ENCODE results near the gene EXOC6B.

EXOC6B gene

DNA sequence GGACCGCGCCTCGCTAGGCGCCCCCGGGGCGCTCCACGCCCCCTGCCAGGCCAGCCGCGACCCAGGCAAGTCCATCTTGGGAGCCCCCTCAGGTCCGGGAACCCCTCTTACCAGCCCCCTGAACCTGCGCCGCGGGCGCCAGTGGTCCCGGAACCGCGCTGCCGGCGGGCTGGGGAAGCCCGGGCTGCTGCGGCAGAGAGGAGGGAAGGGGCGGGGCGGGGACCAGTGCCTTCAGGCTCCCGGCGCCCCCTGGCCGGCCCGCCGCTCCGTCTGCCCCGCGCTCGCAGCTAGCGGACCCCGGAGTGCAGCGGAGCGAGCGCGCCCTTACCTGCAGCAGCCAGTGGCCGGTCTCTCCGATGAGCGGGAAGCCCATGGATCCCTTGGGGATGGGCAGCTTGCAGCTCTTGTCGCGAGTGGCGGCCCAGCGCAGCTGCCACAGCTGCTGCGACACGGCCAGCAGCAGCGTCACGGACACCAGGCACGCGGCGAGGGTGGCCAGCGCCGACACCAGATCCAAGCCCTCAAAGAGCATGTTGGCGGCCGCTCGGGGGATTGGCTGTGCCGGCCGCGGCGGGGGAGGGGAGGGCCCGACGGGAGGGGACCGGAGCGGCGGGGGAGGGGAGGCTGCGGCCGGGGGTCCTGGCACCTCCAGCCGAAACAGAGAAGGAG lies 678.4 kb downstream of the EXOC6B start, which contains the start of gene CYP26B1 (continued):
- TF ChIP-seq WT1 (tag by site-specific recombination; IDR thresholded peaks at IDR 0.05) (no peak), ZNF423 (tag by site-specific recombination; IDR thresholded peaks at IDR 0.05) (no peak), KLF16 (tag by site-specific recombination; IDR thresholded peaks at IDR 0.05) (peak; percentile 33; the same call in 1 of the 2 replicates), ZNF426 (tag by site-specific recombination; IDR thresholded peaks at IDR 0.05) (no peak), ZNF24 (tag by site-specific recombination; IDR thresholded peaks at IDR 0.05) (no peak), ZBTB7A (tag by site-specific recombination; IDR thresholded peaks at IDR 0.05; ENCODE audit: low read depth) (no peak), ZNF16 (tag by site-specific recombination; IDR thresholded peaks at IDR 0.05; ENCODE audit: low read depth) (no peak), OSR2 (tag by site-specific recombination; IDR thresholded peaks at IDR 0.05) (no peak), ZBTB8A (tag by site-specific recombination; IDR thresholded peaks at IDR 0.05) (peak; percentile 33), ZNF311 (tag by site-specific recombination; IDR thresholded peaks at IDR 0.05; ENCODE audit: borderline replicate concordance) (no peak), ZNF76 (tag by site-specific recombination; IDR thresholded peaks at IDR 0.05; ENCODE audit: borderline replicate concordance, low read depth) (0 out of 2 replicates have a peak, but pooled peaks have one; percentile 11), ZNF473 (tag by site-specific recombination; IDR thresholded peaks at IDR 0.05) (no peak), ZNF514 (tag by site-specific recombination; IDR thresholded peaks at IDR 0.05) (no peak), ZNF654 (tag by site-specific recombination; IDR thresholded peaks at IDR 0.05; ENCODE audit: low read depth) (no peak), ZNF335 (tag by site-specific recombination; conservative IDR thresholded peaks at IDR 0.05) (peak; percentile 77; the same call in 1 of the 2 replicates), ZNF404 (tag by site-specific recombination; IDR thresholded peaks at IDR 0.05) (no peak), TRIM28 (IDR thresholded peaks at IDR 0.05; ENCODE audit: borderline replicate concordance, low read length) (no peak)
- TF ChIP-seq, protein P1, sequence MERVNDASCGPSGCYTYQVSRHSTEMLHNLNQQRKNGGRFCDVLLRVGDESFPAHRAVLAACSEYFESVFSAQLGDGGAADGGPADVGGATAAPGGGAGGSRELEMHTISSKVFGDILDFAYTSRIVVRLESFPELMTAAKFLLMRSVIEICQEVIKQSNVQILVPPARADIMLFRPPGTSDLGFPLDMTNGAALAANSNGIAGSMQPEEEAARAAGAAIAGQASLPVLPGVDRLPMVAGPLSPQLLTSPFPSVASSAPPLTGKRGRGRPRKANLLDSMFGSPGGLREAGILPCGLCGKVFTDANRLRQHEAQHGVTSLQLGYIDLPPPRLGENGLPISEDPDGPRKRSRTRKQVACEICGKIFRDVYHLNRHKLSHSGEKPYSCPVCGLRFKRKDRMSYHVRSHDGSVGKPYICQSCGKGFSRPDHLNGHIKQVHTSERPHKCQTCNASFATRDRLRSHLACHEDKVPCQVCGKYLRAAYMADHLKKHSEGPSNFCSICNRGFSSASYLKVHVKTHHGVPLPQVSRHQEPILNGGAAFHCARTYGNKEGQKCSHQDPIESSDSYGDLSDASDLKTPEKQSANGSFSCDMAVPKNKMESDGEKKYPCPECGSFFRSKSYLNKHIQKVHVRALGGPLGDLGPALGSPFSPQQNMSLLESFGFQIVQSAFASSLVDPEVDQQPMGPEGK (tag by site-specific recombination; IDR thresholded peaks at IDR 0.05), result no peak
- TF ChIP-seq, protein P2, sequence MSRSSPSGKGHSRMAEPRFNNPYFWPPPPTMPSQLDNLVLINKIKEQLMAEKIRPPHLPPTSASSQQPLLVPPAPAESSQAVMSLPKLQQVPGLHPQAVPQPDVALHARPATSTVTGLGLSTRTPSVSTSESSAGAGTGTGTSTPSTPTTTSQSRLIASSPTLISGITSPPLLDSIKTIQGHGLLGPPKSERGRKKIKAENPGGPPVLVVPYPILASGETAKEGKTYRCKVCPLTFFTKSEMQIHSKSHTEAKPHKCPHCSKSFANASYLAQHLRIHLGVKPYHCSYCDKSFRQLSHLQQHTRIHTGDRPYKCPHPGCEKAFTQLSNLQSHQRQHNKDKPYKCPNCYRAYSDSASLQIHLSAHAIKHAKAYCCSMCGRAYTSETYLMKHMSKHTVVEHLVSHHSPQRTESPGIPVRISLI (tag by site-specific recombination; IDR thresholded peaks at IDR 0.05), result no peak
- TF ChIP-seq, protein P3, sequence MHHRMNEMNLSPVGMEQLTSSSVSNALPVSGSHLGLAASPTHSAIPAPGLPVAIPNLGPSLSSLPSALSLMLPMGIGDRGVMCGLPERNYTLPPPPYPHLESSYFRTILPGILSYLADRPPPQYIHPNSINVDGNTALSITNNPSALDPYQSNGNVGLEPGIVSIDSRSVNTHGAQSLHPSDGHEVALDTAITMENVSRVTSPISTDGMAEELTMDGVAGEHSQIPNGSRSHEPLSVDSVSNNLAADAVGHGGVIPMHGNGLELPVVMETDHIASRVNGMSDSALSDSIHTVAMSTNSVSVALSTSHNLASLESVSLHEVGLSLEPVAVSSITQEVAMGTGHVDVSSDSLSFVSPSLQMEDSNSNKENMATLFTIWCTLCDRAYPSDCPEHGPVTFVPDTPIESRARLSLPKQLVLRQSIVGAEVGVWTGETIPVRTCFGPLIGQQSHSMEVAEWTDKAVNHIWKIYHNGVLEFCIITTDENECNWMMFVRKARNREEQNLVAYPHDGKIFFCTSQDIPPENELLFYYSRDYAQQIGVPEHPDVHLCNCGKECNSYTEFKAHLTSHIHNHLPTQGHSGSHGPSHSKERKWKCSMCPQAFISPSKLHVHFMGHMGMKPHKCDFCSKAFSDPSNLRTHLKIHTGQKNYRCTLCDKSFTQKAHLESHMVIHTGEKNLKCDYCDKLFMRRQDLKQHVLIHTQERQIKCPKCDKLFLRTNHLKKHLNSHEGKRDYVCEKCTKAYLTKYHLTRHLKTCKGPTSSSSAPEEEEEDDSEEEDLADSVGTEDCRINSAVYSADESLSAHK (tag by site-specific recombination; IDR thresholded peaks at IDR 0.05), result no peak
- TF ChIP-seq, protein P4, sequence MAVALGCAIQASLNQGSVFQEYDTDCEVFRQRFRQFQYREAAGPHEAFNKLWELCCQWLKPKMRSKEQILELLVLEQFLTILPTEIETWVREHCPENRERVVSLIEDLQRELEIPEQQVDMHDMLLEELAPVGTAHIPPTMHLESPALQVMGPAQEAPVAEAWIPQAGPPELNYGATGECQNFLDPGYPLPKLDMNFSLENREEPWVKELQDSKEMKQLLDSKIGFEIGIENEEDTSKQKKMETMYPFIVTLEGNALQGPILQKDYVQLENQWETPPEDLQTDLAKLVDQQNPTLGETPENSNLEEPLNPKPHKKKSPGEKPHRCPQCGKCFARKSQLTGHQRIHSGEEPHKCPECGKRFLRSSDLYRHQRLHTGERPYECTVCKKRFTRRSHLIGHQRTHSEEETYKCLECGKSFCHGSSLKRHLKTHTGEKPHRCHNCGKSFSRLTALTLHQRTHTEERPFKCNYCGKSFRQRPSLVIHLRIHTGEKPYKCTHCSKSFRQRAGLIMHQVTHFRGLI (tag by site-specific recombination; IDR thresholded peaks at IDR 0.05), result peak; percentile 62; the same call in 1 of the 2 replicates
- TF ChIP-seq, protein P5, sequence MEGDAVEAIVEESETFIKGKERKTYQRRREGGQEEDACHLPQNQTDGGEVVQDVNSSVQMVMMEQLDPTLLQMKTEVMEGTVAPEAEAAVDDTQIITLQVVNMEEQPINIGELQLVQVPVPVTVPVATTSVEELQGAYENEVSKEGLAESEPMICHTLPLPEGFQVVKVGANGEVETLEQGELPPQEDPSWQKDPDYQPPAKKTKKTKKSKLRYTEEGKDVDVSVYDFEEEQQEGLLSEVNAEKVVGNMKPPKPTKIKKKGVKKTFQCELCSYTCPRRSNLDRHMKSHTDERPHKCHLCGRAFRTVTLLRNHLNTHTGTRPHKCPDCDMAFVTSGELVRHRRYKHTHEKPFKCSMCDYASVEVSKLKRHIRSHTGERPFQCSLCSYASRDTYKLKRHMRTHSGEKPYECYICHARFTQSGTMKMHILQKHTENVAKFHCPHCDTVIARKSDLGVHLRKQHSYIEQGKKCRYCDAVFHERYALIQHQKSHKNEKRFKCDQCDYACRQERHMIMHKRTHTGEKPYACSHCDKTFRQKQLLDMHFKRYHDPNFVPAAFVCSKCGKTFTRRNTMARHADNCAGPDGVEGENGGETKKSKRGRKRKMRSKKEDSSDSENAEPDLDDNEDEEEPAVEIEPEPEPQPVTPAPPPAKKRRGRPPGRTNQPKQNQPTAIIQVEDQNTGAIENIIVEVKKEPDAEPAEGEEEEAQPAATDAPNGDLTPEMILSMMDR (tag by site-specific recombination; IDR thresholded peaks at IDR 0.05), result 0 out of 2 replicates have a peak, but pooled peaks have one; percentile 16
- TF ChIP-seq, protein P6, sequence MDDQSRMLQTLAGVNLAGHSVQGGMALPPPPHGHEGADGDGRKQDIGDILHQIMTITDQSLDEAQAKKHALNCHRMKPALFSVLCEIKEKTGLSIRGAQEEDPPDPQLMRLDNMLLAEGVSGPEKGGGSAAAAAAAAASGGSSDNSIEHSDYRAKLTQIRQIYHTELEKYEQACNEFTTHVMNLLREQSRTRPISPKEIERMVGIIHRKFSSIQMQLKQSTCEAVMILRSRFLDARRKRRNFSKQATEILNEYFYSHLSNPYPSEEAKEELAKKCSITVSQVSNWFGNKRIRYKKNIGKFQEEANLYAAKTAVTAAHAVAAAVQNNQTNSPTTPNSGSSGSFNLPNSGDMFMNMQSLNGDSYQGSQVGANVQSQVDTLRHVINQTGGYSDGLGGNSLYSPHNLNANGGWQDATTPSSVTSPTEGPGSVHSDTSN (CRISPR knock-in tag; IDR thresholded peaks at IDR 0.05), result peak; percentile 53; the same call in 1 of the 2 replicates
- TF ChIP-seq, protein P7, sequence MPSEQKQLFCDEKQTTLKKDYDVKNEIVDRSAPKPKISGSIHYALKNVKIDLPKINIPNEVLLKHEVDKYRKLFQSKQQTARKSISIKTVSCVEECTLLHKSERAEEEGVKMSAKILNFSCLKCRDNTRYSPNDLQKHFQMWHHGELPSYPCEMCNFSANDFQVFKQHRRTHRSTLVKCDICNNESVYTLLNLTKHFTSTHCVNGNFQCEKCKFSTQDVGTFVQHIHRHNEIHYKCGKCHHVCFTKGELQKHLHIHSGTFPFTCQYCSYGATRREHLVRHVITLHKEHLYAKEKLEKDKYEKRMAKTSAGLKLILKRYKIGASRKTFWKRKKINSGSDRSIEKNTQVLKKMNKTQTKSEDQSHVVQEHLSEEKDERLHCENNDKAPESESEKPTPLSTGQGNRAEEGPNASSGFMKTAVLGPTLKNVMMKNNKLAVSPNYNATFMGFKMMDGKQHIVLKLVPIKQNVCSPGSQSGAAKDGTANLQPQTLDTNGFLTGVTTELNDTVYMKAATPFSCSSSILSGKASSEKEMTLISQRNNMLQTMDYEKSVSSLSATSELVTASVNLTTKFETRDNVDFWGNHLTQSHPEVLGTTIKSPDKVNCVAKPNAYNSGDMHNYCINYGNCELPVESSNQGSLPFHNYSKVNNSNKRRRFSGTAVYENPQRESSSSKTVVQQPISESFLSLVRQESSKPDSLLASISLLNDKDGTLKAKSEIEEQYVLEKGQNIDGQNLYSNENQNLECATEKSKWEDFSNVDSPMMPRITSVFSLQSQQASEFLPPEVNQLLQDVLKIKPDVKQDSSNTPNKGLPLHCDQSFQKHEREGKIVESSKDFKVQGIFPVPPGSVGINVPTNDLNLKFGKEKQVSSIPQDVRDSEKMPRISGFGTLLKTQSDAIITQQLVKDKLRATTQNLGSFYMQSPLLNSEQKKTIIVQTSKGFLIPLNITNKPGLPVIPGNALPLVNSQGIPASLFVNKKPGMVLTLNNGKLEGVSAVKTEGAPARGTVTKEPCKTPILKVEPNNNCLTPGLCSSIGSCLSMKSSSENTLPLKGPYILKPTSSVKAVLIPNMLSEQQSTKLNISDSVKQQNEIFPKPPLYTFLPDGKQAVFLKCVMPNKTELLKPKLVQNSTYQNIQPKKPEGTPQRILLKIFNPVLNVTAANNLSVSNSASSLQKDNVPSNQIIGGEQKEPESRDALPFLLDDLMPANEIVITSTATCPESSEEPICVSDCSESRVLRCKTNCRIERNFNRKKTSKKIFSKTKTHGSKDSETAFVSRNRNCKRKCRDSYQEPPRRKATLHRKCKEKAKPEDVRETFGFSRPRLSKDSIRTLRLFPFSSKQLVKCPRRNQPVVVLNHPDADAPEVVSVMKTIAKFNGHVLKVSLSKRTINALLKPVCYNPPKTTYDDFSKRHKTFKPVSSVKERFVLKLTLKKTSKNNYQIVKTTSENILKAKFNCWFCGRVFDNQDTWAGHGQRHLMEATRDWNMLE (tag by site-specific recombination; conservative IDR thresholded peaks at IDR 0.05; ENCODE audit: low read depth), result no peak
